Stimulated activated effector memory CD8-positive, alpha-beta T cell treated with anti-CD3 and anti-CD28 coated beads, Interleukin-12 subunit alpha, Interleukin-12 subunit beta, amount 100 ng/mL, for 72 hours (primary cell): Measurements from ENCODE around the gene PRKAR1B.
A peak's percentile ranks its signal among the peaks of the same experiment; 100 is the strongest.

Experiments
- ATAC-seq: fragments of 150-1000 bp; cut with Tn5 transposase; 2 replicates; pipeline ENCODE4 v1.10.0; 2021
- DNase-seq, 2 donors: peaks; one replicate each; pipeline ENCODE4 v3.0.0; 2021 to 2022; ENCODE audit warnings: low spot score in 2 of 2
- H3K27ac Mint-ChIP-seq: one replicate; pipeline ENCODE4 v1.8.0; 2022; ENCODE audit warnings: mild to moderate bottlenecking, mixed read lengths
- H3K36me3 Mint-ChIP-seq: one replicate; pipeline ENCODE4 v1.8.0; 2022; ENCODE audit warnings: mild to moderate bottlenecking, mixed read lengths
- H3K4me1 Mint-ChIP-seq: one replicate; pipeline ENCODE4 v1.8.0; 2022; ENCODE audit warnings: mixed read lengths
- H3K4me3 Mint-ChIP-seq: one replicate; pipeline ENCODE4 v1.8.0; 2022; ENCODE audit warnings: mild to moderate bottlenecking, mixed read lengths
- H3K9me3 Mint-ChIP-seq: one replicate; pipeline ENCODE4 v1.8.0; 2022; ENCODE audit warnings: mixed read lengths

PRKAR1B gene

DNA sequence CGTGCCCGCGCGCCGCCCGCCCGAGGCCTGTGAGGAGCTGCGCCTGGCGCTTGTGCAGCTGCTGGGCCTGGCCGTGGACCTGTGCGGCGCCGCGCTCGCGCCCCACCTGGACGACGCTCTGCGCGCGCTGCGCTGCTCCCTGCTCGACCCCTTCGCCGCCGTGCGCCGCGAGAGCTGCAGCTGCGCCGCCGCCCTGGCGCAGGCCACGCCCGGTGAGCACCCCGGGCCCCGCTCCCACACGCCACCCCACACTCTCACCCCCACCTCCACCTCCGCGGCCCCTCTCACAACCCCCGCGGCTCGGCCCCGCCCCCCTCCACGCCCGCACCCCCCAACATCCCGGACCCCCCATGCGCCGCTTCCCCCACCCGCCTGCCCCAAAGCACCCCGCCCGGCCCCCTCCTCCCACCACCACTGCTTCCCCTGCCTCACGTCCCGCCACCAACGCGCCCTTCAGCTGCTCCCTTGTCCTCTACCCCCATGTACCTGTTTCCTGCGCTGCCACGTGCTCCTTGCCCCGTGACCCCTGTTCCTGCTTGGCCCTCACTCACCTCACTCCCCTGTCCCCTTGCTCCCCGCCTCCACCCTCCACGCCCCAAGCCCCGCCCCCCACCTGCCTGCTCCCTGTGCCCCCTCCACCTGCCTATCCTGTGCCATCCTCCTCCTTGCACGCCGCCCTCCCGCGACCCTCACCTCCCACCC lies at the start of gene PRKAR1B:
PRKAR1B (minus strand) TSS at position 178 of the 702 bp plus-strand sequence. CDS start 15,776 bp downstream, outside the sequence.
- H3K4me1 Mint-ChIP-seq: peaks cover 24% of the 10 kb centered on the region
- peaks cover 16% of the 10 kb centered on the region for H3K36me3 Mint-ChIP-seq
- H3K4me3 Mint-ChIP-seq: peak within 1 kb of the TSS; percentile 80
- ATAC-seq (peak; percentile 65), DNase-seq (no peak)
- H3K9me3 Mint-ChIP-seq: no peaks in the 10 kb centered on the region
- peak within 1 kb of the TSS; percentile 87 for H3K27ac Mint-ChIP-seq

- Mint-ChIP-seq H3K36me3 (peaks cover 51% of the 10 kb centered on the region), H3K27ac (no peak overlapping the region)
These were observed 49.3 kb upstream of the PRKAR1B start for GRCh38 chr7:776381-776780.

GRCh38 chr7:774161-775109 lies 47.4 kb upstream of the PRKAR1B start:
- Mint-ChIP-seq H3K9me3 (no peaks in the 10 kb centered on the region), H3K4me1 (no peaks in the 10 kb centered on the region), H3K36me3 (peaks cover 37% of the 10 kb centered on the region), H3K4me3 (no peak overlapping the region), H3K27ac (no peak overlapping the region)
- peak; percentile 76 to 77 for DNase-seq
- peak; percentile 81 for ATAC-seq

More at GRCh38 chr7:776381-776780, 49.3 kb upstream of the PRKAR1B start:
- H3K4me3 Mint-ChIP-seq: no peak overlapping the region
- no peaks in the 10 kb centered on the region for H3K9me3 Mint-ChIP-seq
- no peaks in the 10 kb centered on the region for H3K4me1 Mint-ChIP-seq
- DNase-seq: no peak
- no peak for ATAC-seq

DNA sequence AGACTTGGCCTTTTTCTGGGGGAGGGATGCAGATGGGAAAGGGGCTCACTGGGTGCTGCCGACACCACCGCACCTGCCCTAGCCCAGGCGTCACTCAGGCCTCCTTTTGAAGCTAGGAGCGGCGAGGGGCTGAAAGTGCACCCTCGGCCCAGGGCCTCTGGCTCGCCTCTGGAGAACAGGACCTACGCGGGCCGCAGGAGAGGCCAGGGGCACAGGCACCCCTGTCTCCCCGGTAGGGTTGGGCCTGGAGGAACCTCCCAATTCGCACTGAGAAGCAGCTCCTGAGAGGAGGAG lies 46.5 kb upstream of the PRKAR1B start:
- Mint-ChIP-seq H3K4me3 (no peak overlapping the region), H3K36me3 (peaks cover 33% of the 10 kb centered on the region), H3K27ac (no peak overlapping the region), H3K9me3 (no peaks in the 10 kb centered on the region), H3K4me1 (no peaks in the 10 kb centered on the region)
- ATAC-seq (no peak), DNase-seq (no peak)

GRCh38 chr7:772861-773621 lies 46.0 kb upstream of the PRKAR1B start:
- DNase-seq (no peak), ATAC-seq (no peak)
- no peaks in the 10 kb centered on the region for H3K9me3 Mint-ChIP-seq
- peaks cover 33% of the 10 kb centered on the region for H3K36me3 Mint-ChIP-seq
- no peak overlapping the region for H3K4me3 Mint-ChIP-seq
- H3K27ac Mint-ChIP-seq: no peak overlapping the region
- H3K4me1 Mint-ChIP-seq: peaks cover 1% of the 10 kb centered on the region

GRCh38 chr7:772392-772791 lies 45.3 kb upstream of the PRKAR1B start:
- Mint-ChIP-seq H3K9me3 (no peaks in the 10 kb centered on the region), H3K36me3 (peaks cover 28% of the 10 kb centered on the region), H3K27ac (no peak overlapping the region), H3K4me1 (peaks cover 5% of the 10 kb centered on the region), H3K4me3 (no peak overlapping the region)
- no peak for ATAC-seq
- DNase-seq: no peak

- DNase-seq (no peak), ATAC-seq (no peak)
- no peaks in the 10 kb centered on the region for H3K9me3 Mint-ChIP-seq
These were observed 44.9 kb upstream of the PRKAR1B start for GRCh38 chr7:772005-772294.

DNA sequence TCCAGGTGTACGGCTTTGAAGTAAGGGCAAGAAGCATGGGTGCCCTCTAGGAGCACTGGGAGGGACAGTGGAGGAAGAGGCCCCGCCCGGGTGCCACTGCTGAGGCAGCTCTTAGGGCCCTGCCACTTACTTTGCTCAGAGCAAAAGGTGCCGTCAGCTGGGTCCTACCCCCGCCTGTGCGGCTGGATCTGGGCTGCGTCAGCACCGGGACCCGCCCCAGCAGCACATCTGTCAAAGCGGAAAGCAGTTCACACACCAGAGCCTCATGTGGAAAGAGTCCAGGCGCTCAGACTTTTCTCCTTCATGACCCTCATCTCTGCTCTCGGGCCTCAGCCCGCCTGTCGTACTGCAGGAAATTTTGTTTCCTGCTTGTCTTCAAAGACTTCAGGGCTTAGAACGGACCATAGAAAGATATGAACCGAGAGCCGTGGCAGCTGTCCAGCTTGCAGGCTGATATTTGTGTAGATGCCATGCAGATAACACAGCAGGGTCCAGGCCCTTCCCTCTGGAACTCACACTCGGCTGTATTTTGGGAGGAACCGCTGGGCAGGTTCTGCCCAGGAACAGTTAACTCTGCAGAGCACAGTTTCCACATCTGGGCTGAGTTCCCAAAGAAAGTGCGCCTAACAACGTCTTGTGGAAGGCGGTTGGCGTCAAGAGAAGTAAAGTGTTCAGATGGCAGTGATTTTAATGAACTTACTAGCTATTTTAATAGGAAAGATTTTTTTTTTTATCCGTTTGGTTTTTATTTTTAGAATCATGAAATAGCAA lies 44.3 kb upstream of the PRKAR1B start:
- no peak overlapping the region for H3K27ac Mint-ChIP-seq

More at GRCh38 chr7:772005-772294, 44.9 kb upstream of the PRKAR1B start:
- peaks cover 5% of the 10 kb centered on the region for H3K4me1 Mint-ChIP-seq
- no peak overlapping the region for H3K4me3 Mint-ChIP-seq
- no peak overlapping the region for H3K27ac Mint-ChIP-seq
- peaks cover 32% of the 10 kb centered on the region for H3K36me3 Mint-ChIP-seq

GRCh38 chr7:770741-771166 lies 43.7 kb upstream of the PRKAR1B start:
- DNase-seq (no peak), ATAC-seq (no peak)
- peaks cover 5% of the 10 kb centered on the region for H3K4me1 Mint-ChIP-seq
- H3K27ac Mint-ChIP-seq: no peak overlapping the region
- no peak overlapping the region for H3K4me3 Mint-ChIP-seq
- H3K36me3 Mint-ChIP-seq: peaks cover 40% of the 10 kb centered on the region
- H3K9me3 Mint-ChIP-seq: no peaks in the 10 kb centered on the region

More for the DNA sequence above, 44.3 kb upstream of the PRKAR1B start:
- H3K4me3 Mint-ChIP-seq: no peak overlapping the region
- H3K4me1 Mint-ChIP-seq: peaks cover 5% of the 10 kb centered on the region
- H3K36me3 Mint-ChIP-seq: peaks cover 37% of the 10 kb centered on the region
- ATAC-seq: no peak
- H3K9me3 Mint-ChIP-seq: no peaks in the 10 kb centered on the region
- DNase-seq: no peak

DNA sequence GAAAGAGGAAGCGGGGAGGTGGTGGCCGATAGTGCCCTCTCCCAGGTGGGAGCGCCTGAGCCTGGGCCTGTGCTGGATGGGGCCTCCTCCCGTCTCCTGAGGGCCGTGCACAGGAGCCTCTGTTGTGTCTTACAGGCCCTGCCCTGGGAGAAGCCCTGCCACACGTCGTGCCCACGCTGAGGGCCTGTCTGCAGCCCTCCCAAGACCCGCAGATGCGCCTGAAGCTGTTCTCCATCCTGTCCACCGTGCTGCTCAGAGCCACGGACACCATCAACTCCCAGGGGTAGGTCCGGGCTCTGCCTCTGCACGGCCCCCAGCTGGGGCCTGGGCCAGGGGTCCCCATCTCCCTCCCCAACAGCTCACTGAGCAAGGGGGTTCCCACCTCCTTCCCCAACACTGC lies 43.3 kb upstream of the PRKAR1B start:
- H3K4me1 Mint-ChIP-seq: peaks cover 5% of the 10 kb centered on the region
- H3K4me3 Mint-ChIP-seq: no peak overlapping the region
- ATAC-seq (no peak), DNase-seq (no peak)
- H3K36me3 Mint-ChIP-seq: peaks cover 40% of the 10 kb centered on the region
- H3K9me3 Mint-ChIP-seq: no peaks in the 10 kb centered on the region
- no peak overlapping the region for H3K27ac Mint-ChIP-seq

DNA sequence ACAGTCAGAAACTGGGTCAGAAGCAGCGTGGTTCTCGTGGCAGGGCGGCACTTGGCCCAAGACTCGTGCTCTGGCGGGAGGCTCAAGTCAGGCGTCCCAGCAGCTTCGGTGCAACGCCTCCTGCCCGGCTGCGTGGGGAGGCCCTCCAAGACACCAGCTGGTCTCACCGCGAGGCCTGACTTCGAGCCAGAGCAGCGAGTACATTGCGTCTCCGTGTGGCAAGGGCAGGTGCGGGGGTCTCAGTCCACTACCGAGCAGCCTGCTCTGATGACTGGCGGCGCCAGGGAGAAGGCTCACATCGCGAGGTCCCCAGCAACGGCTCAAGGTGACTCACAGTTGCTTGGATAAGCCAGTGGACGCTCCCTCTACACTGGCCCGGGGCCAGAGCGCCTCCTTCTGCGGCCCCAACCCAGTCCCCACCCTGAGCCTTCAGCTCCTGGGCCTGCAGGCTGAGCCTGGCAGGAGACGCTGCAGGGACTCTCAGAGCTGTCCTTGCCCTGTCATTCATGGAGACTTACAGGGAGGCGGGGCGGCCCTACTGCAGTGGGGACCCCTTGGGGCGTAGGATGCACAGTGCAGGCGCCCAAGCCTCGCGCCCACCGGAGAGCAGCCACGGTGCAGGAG lies 41.9 kb upstream of the PRKAR1B start:
- Mint-ChIP-seq H3K36me3 (peaks cover 40% of the 10 kb centered on the region), H3K9me3 (no peaks in the 10 kb centered on the region), H3K4me3 (no peak overlapping the region), H3K4me1 (peaks cover 5% of the 10 kb centered on the region), H3K27ac (no peak overlapping the region)
- ATAC-seq (peak; percentile 38), DNase-seq (no peak)

DNA sequence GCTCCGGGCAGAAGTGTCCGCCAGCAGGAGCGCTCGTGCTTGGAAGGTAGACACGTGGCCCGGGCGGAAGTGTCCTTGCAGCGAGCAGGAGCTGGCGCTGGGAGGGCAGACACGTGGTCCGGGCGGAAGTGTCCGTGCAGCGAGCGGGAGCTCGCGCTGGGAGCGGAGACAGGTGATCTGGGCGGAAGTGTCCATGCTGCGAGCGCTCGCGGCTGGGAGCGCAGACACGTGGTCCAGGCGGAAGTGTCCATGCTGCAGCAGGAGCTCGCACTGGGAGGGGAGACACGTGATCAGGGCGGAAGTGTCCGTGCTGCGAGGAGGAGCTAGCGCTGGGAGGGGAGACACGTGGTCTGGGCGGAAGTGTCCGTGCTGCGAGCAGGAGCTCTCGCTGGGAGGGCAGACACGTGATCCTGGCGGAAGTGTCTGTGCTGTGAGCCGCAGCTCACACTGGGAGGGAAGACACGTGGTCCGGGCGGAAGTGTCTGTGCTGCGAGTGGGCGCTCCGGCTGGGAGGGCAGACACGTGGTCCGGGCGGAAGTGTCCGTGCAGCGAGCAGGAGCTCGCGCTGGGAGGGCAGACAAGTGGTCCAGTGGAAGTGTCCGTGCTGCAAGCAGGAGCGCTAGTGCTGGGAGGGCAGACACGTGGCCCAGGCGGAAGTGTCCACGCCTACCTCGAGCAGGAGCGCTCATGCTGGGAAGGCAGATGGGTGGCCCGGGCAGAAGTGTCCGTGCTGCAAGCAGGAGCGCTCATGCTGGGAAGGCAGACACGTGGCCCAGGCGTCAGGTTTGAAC lies 41.1 kb upstream of the PRKAR1B start:
- Mint-ChIP-seq H3K9me3 (no peaks in the 10 kb centered on the region), H3K4me1 (peaks cover 5% of the 10 kb centered on the region), H3K27ac (peak overlapping the region; percentile 48), H3K4me3 (no peak overlapping the region), H3K36me3 (peaks cover 42% of the 10 kb centered on the region)
- ATAC-seq (no peak), DNase-seq (no peak)

- H3K4me3 Mint-ChIP-seq: no peak overlapping the region
These were observed 40.5 kb upstream of the PRKAR1B start for GRCh38 chr7:767580-767940.

DNA sequence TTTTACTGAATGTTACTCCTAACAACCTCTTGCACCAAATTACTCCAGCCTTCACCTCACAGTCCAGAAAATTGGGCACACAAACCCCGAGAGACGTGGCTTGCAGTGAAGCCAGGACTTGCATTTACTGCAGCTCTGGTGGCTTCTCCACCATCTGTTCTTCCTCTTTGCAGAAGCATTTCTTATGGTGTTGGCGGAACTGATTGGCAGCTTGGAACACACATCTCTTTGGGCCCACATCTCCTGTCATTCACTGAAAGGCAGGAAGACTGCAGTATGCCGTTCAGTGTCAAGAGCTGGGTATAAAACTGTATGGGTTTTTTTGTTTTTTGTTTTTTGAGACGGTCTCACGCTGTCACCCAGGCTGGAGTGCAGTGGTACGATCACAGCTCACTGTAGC lies 38.3 kb upstream of the PRKAR1B start:
- peaks cover 5% of the 10 kb centered on the region for H3K4me1 Mint-ChIP-seq
- DNase-seq (no peak), ATAC-seq (no peak)
- no peaks in the 10 kb centered on the region for H3K9me3 Mint-ChIP-seq
- H3K36me3 Mint-ChIP-seq: peaks cover 48% of the 10 kb centered on the region
- H3K4me3 Mint-ChIP-seq: no peak overlapping the region
- no peak overlapping the region for H3K27ac Mint-ChIP-seq

More at GRCh38 chr7:767580-767940, 40.5 kb upstream of the PRKAR1B start:
- ATAC-seq (no peak), DNase-seq (no peak)
- peak overlapping the region; percentile 48 for H3K27ac Mint-ChIP-seq
- peaks cover 48% of the 10 kb centered on the region for H3K36me3 Mint-ChIP-seq
- peaks cover 5% of the 10 kb centered on the region for H3K4me1 Mint-ChIP-seq
- no peaks in the 10 kb centered on the region for H3K9me3 Mint-ChIP-seq
